ENCODE results near the gene TNFSF9.
A peak's percentile ranks its signal among the peaks of the same experiment; 100 is the strongest.

TNFSF9 gene

GRCh38 chr19:6529351-6529750 lies 1.5 kb upstream of the TNFSF9 start:
- TF ChIP-seq CTCF (IDR thresholded peaks at IDR 0.05; ENCODE audit: low read depth, low read length), result no peak
- H3K4me3 ChIP-seq (ENCODE audit: low read depth, low read length), result no peak overlapping the region

- H3K4me3 ChIP-seq (ENCODE audit: low read depth, low read length), result peak overlapping the region; percentile 56
- TF ChIP-seq CTCF (IDR thresholded peaks at IDR 0.05; ENCODE audit: low read depth, low read length), result no peak
Measured at GRCh38 chr19:6529937-6530385, 865 bp upstream of the TNFSF9 start.

GRCh38 chr19:6531163-6531955 lies 533 bp downstream of the TNFSF9 start:
- peak overlapping the region; percentile 56 for H3K4me3 ChIP-seq (ENCODE audit: low read depth, low read length)
- TF ChIP-seq CTCF (IDR thresholded peaks at IDR 0.05; ENCODE audit: low read depth, low read length), result no peak

GRCh38 chr19:6531956-6532243 lies 1.1 kb downstream of the TNFSF9 start:
- no peak for TF ChIP-seq CTCF (IDR thresholded peaks at IDR 0.05; ENCODE audit: low read depth, low read length)
- H3K4me3 ChIP-seq (ENCODE audit: low read depth, low read length), result peak overlapping the region; percentile 56; the same call in 1 of the 2 replicates

- peak overlapping the region; percentile 56; the same call in 1 of the 2 replicates for H3K4me3 ChIP-seq (ENCODE audit: low read depth, low read length)
- TF ChIP-seq CTCF (IDR thresholded peaks at IDR 0.05; ENCODE audit: low read depth, low read length), result no peak
Measured at GRCh38 chr19:6532244-6532999, 1.6 kb downstream of the TNFSF9 start.

GRCh38 chr19:6533000-6533328 lies 2.1 kb downstream of the TNFSF9 start:
- no peak overlapping the region for H3K4me3 ChIP-seq (ENCODE audit: low read depth, low read length)
- TF ChIP-seq CTCF (IDR thresholded peaks at IDR 0.05; ENCODE audit: low read depth, low read length), result no peak

- TF ChIP-seq CTCF (IDR thresholded peaks at IDR 0.05; ENCODE audit: low read depth, low read length), result no peak
- no peak overlapping the region for H3K4me3 ChIP-seq (ENCODE audit: low read depth, low read length)
Measured at GRCh38 chr19:6533746-6534418, 3.1 kb downstream of the TNFSF9 start.
